Measurements from ENCODE around the gene ARAF.

Gene ARAF

DNA sequence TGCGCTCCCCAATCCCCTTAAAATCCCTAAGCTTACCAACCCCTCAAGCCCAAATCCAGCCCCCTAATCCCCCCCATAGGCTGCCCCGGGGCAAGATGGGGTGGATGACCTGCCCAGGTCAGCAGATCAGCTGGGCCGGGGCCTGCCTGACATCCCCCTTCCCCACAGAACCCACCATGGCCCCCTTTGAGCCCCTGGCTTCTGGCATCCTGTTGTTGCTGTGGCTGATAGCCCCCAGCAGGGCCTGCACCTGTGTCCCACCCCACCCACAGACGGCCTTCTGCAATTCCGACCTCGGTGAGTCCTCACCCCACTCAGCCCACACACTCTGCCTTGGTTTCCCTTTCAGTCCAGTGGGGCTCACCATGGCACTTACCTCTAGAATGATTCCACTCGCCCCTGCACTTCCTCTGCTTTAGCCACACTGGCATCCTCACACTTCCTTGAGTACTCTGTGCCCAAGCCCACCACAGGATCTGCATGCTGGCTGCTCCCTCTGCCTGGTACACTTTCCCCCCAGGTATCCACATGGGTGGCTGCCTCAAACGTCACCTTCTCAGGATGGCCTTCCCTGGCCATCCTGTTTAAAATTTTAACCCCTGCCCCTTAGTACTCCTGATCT, 22.3 kb downstream of the ARAF start:
- H3K9ac ChIP-seq (ENCODE audit: low read length in 5 of 5), result peak overlapping the region in 1 of 5 donors; percentile 7
- peaks cover 12 to 38% (median 22%) of the 10 kb centered on the region in 5 donors for H3K27me3 ChIP-seq (ENCODE audit: control insufficient read depth in 5 of 5, insufficient read depth in 4 of 5, low read length in 5 of 5)
- H3K9me3 ChIP-seq (ENCODE audit: control insufficient read depth in 5 of 5, low read length in 5 of 5), result no peaks in the 10 kb centered on the region
- peaks cover 0 to 7% (median 0%) of the 10 kb centered on the region in 5 donors for H3K4me1 ChIP-seq (ENCODE audit: control insufficient read depth in 5 of 5, insufficient read depth in 5 of 5, low read length in 5 of 5)
- H3K27ac ChIP-seq (ENCODE audit: low read depth, low read length), result peak overlapping the region; percentile 7
- H3K4me3 ChIP-seq (ENCODE audit: low read depth in 1 of 5, low read length in 5 of 5), result peak overlapping the region in 2 of 5 donors; percentile 50 to 54
- H3K36me3 ChIP-seq (ENCODE audit: control insufficient read depth in 5 of 5, insufficient read depth in 5 of 5, low read length in 5 of 5), result peaks cover 0 to 8% (median 0%) of the 10 kb centered on the region in 5 donors

GRCh38 chrX:47584714-47585113, 23.7 kb downstream of the ARAF start:
- Histone ChIP-seq H3K36me3 (ENCODE audit: control insufficient read depth in 5 of 5, insufficient read depth in 5 of 5, low read length in 5 of 5) (peaks cover 0 to 8% (median 0%) of the 10 kb centered on the region in 5 donors), H3K27ac (ENCODE audit: low read depth, low read length) (no peak overlapping the region), H3K4me3 (ENCODE audit: low read depth in 1 of 5, low read length in 5 of 5) (no peak overlapping the region), H3K9ac (ENCODE audit: low read length in 5 of 5) (no peak overlapping the region), H3K27me3 (ENCODE audit: control insufficient read depth in 5 of 5, insufficient read depth in 4 of 5, low read length in 5 of 5) (peaks cover 4 to 33% (median 18%) of the 10 kb centered on the region in 5 donors), H3K4me1 (ENCODE audit: control insufficient read depth in 5 of 5, insufficient read depth in 5 of 5, low read length in 5 of 5) (peaks cover 0 to 7% (median 0%) of the 10 kb centered on the region in 5 donors), H3K9me3 (ENCODE audit: control insufficient read depth in 5 of 5, low read length in 5 of 5) (no peaks in the 10 kb centered on the region)

GRCh38 chrX:47585273-47585672, 24.3 kb downstream of the ARAF start:
- no peak overlapping the region for H3K4me3 ChIP-seq (ENCODE audit: low read depth in 1 of 5, low read length in 5 of 5)
- H3K27me3 ChIP-seq (ENCODE audit: control insufficient read depth in 5 of 5, insufficient read depth in 4 of 5, low read length in 5 of 5), result peaks cover 4 to 33% (median 18%) of the 10 kb centered on the region in 5 donors
- no peak overlapping the region for H3K9ac ChIP-seq (ENCODE audit: low read length in 5 of 5)
- no peaks in the 10 kb centered on the region for H3K9me3 ChIP-seq (ENCODE audit: control insufficient read depth in 5 of 5, low read length in 5 of 5)
- H3K4me1 ChIP-seq (ENCODE audit: control insufficient read depth in 5 of 5, insufficient read depth in 5 of 5, low read length in 5 of 5), result peaks cover 0 to 7% (median 0%) of the 10 kb centered on the region in 5 donors
- H3K27ac ChIP-seq (ENCODE audit: low read depth, low read length), result no peak overlapping the region
- peaks cover 0 to 8% (median 0%) of the 10 kb centered on the region in 5 donors for H3K36me3 ChIP-seq (ENCODE audit: control insufficient read depth in 5 of 5, insufficient read depth in 5 of 5, low read length in 5 of 5)

GRCh38 chrX:47586043-47586787, 25.2 kb downstream of the ARAF start:
- H3K36me3 ChIP-seq (ENCODE audit: control insufficient read depth in 5 of 5, insufficient read depth in 5 of 5, low read length in 5 of 5), result peaks cover 0 to 8% (median 0%) of the 10 kb centered on the region in 5 donors
- H3K4me3 ChIP-seq (ENCODE audit: low read depth in 1 of 5, low read length in 5 of 5), result no peak overlapping the region
- H3K4me1 ChIP-seq (ENCODE audit: control insufficient read depth in 5 of 5, insufficient read depth in 5 of 5, low read length in 5 of 5), result peaks cover 0 to 7% (median 0%) of the 10 kb centered on the region in 5 donors
- H3K9ac ChIP-seq (ENCODE audit: low read length in 5 of 5), result no peak overlapping the region
- H3K9me3 ChIP-seq (ENCODE audit: control insufficient read depth in 5 of 5, low read length in 5 of 5), result no peaks in the 10 kb centered on the region
- peaks cover 4 to 29% (median 18%) of the 10 kb centered on the region in 5 donors for H3K27me3 ChIP-seq (ENCODE audit: control insufficient read depth in 5 of 5, insufficient read depth in 4 of 5, low read length in 5 of 5)
- H3K27ac ChIP-seq (ENCODE audit: low read depth, low read length), result no peak overlapping the region

DNA sequence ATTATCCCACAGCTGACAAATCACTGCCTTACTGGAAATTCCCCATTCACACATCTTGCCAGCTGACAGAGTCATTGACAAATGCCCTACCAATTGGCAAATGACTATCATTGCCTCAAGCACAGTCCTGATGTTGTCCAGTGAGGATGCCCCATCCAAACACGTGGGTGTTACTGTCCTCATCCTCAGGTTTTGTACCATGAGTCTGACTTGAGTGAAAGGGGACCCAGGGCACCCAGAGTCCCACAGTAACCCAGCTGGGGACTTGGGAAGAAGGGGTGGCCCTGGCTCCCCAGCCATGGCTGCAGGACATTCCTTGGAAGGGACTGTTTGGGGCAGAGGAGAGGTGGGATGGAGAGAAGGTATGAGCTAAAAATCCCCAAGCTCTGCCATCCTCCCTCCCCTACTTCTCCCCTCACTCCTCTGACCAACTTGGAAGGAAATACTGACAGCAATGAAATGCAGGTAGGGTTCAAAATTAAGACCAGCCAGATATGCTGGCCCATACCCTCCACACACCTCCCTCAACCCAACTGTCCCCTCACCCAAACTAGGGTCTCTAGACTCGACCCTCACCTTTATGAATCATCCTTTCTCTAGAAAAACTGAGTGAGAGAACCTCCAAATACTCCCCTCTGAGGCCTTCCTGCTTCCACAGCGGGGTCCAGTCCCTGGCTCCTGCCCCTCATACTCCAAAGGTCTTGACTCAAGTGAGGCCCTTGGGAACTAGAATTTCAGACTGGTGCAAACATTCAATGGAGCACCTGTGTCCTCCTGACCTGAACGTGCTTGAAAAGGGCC, 26.3 kb downstream of the ARAF start:
- Histone ChIP-seq H3K36me3 (ENCODE audit: control insufficient read depth in 5 of 5, insufficient read depth in 5 of 5, low read length in 5 of 5) (peaks cover 0 to 8% (median 0%) of the 10 kb centered on the region in 5 donors), H3K27ac (ENCODE audit: low read depth, low read length) (no peak overlapping the region), H3K4me1 (ENCODE audit: control insufficient read depth in 5 of 5, insufficient read depth in 5 of 5, low read length in 5 of 5) (peaks cover 0 to 4% (median 0%) of the 10 kb centered on the region in 5 donors), H3K9ac (ENCODE audit: low read length in 5 of 5) (no peak overlapping the region), H3K27me3 (ENCODE audit: control insufficient read depth in 5 of 5, insufficient read depth in 4 of 5, low read length in 5 of 5) (peaks cover 4 to 26% (median 14%) of the 10 kb centered on the region in 5 donors), H3K9me3 (ENCODE audit: control insufficient read depth in 5 of 5, low read length in 5 of 5) (no peaks in the 10 kb centered on the region), H3K4me3 (ENCODE audit: low read depth in 1 of 5, low read length in 5 of 5) (no peak overlapping the region)

GRCh38 chrX:47587906-47588735, 27.1 kb downstream of the ARAF start:
- Histone ChIP-seq H3K36me3 (ENCODE audit: control insufficient read depth in 5 of 5, insufficient read depth in 5 of 5, low read length in 5 of 5) (peaks cover 0 to 8% (median 0%) of the 10 kb centered on the region in 5 donors), H3K27ac (ENCODE audit: low read depth, low read length) (no peak overlapping the region), H3K4me3 (ENCODE audit: low read depth in 1 of 5, low read length in 5 of 5) (no peak overlapping the region), H3K9me3 (ENCODE audit: control insufficient read depth in 5 of 5, low read length in 5 of 5) (no peaks in the 10 kb centered on the region), H3K27me3 (ENCODE audit: control insufficient read depth in 5 of 5, insufficient read depth in 4 of 5, low read length in 5 of 5) (peaks cover 4 to 26% (median 14%) of the 10 kb centered on the region in 5 donors), H3K9ac (ENCODE audit: low read length in 5 of 5) (no peak overlapping the region), H3K4me1 (ENCODE audit: control insufficient read depth in 5 of 5, insufficient read depth in 5 of 5, low read length in 5 of 5) (peaks cover 0 to 3% (median 0%) of the 10 kb centered on the region in 5 donors)

DNA sequence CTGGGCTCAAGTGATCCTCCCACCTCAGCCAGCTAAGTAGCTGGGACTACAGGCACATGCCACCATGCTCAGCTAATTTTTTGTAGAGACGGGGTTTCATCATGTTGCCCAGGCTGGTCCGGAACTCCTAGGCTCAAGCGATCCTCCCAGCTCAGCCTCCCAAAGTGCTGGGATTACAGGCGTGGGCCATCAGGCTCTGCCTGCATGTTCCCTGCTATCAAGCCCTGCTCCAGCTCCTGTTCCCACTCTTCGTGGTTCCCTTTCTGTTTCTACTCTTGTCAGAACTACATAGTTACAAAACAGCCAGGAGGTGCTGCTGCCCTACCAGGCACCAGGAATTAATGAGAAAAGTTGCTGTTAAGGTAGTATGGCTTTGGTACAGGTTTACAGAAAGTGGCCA, 30.0 kb downstream of the ARAF start:
- H3K27me3 ChIP-seq (ENCODE audit: control insufficient read depth in 5 of 5, insufficient read depth in 4 of 5, low read length in 5 of 5), result peaks cover 3 to 21% (median 7%) of the 10 kb centered on the region in 5 donors
- H3K9me3 ChIP-seq (ENCODE audit: control insufficient read depth in 5 of 5, low read length in 5 of 5), result peaks cover 0 to 4% (median 0%) of the 10 kb centered on the region in 5 donors
- H3K36me3 ChIP-seq (ENCODE audit: control insufficient read depth in 5 of 5, insufficient read depth in 5 of 5, low read length in 5 of 5), result peaks cover 0 to 3% (median 0%) of the 10 kb centered on the region in 5 donors
- H3K27ac ChIP-seq (ENCODE audit: low read depth, low read length), result no peak overlapping the region
- H3K9ac ChIP-seq (ENCODE audit: low read length in 5 of 5), result no peak overlapping the region
- H3K4me3 ChIP-seq (ENCODE audit: low read depth in 1 of 5, low read length in 5 of 5), result no peak overlapping the region
- no peaks in the 10 kb centered on the region for H3K4me1 ChIP-seq (ENCODE audit: control insufficient read depth in 5 of 5, insufficient read depth in 5 of 5, low read length in 5 of 5)

DNA sequence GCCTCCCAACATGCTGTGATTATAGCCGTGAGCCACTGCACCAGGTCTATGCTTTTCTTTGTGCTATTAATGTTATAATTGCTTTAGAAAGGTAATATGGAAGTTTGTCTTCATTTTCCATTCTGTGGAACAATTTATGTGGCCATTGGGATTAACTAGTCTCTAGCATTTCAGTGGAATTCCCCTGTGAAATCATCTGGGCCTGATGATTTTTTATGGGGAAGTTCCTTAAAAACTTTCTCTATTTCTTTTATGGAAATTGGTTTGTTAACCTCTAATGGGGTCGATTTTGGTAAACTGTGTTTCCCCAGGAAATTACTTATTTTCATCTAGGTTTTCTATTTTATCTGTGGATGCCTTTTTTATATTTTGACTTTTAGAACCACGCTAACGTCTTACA, 32.5 kb downstream of the ARAF start:
- H3K27ac ChIP-seq (ENCODE audit: low read depth, low read length), result no peak overlapping the region
- no peak overlapping the region for H3K9ac ChIP-seq (ENCODE audit: low read length in 5 of 5)
- peaks cover 4 to 11% (median 8%) of the 10 kb centered on the region in 5 donors for H3K9me3 ChIP-seq (ENCODE audit: control insufficient read depth in 5 of 5, low read length in 5 of 5)
- no peaks in the 10 kb centered on the region for H3K4me1 ChIP-seq (ENCODE audit: control insufficient read depth in 5 of 5, insufficient read depth in 5 of 5, low read length in 5 of 5)
- peaks cover 0 to 2% (median 0%) of the 10 kb centered on the region in 5 donors for H3K27me3 ChIP-seq (ENCODE audit: control insufficient read depth in 5 of 5, insufficient read depth in 4 of 5, low read length in 5 of 5)
- no peaks in the 10 kb centered on the region for H3K36me3 ChIP-seq (ENCODE audit: control insufficient read depth in 5 of 5, insufficient read depth in 5 of 5, low read length in 5 of 5)
- H3K4me3 ChIP-seq (ENCODE audit: low read depth in 1 of 5, low read length in 5 of 5), result no peak overlapping the region

DNA sequence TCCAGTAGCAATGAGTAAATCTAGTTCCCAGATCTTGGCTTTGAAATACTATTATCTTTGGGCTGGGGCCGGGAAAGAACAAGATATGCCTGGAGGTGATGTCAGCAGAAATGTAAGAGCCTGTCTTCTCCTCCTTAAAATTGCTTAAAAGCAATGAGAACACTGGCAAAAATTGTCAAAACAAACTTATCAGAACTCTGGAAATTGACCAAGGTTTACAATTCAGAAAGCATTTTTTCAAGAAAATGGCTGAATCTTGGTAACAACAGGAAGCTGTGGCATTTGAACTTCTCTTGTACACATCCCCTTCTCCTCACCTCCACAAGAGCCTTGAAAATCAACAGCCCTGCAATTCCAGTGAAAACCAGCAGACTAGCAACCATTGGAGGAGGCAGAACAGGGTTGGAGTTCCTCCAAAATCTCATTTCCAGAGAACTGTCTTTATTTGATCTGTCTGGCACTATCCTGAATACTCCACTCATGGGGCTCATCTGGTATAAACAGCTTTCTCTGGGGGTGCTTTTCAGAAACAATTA, 34.8 kb downstream of the ARAF start:
- H3K27me3 ChIP-seq (ENCODE audit: control insufficient read depth in 5 of 5, insufficient read depth in 4 of 5, low read length in 5 of 5), result peaks cover 0 to 2% (median 0%) of the 10 kb centered on the region in 5 donors
- no peak overlapping the region for H3K27ac ChIP-seq (ENCODE audit: low read depth, low read length)
- H3K9me3 ChIP-seq (ENCODE audit: control insufficient read depth in 5 of 5, low read length in 5 of 5), result peaks cover 7 to 19% (median 13%) of the 10 kb centered on the region in 5 donors
- H3K36me3 ChIP-seq (ENCODE audit: control insufficient read depth in 5 of 5, insufficient read depth in 5 of 5, low read length in 5 of 5), result no peaks in the 10 kb centered on the region
- no peak overlapping the region for H3K9ac ChIP-seq (ENCODE audit: low read length in 5 of 5)
- H3K4me1 ChIP-seq (ENCODE audit: control insufficient read depth in 5 of 5, insufficient read depth in 5 of 5, low read length in 5 of 5), result no peaks in the 10 kb centered on the region
- no peak overlapping the region for H3K4me3 ChIP-seq (ENCODE audit: low read depth in 1 of 5, low read length in 5 of 5)

Data from subcutaneous abdominal adipose tissue (tissue), 5 donors.